OCI-LY3 (cell line): ENCODE data around the gene GLRX.

ENCODE experiments used
- H2AFZ ChIP-seq: fragments of 200-600, 300-600 bp; shearing (Covaris generic); 2 replicates; pipeline ENCODE4 v1.6.0; 2014; ENCODE audit warnings: antibody characterized with exemption, low read depth, low read length
- H3K27ac ChIP-seq: fragments of 200-600, 300-600 bp; sonication (generic); 2 replicates; pipeline ENCODE4 v1.5.1; 2014; ENCODE audit warnings: mild to moderate bottlenecking, low read length, moderate library complexity, mixed read lengths
- H3K27me3 ChIP-seq: fragments of 200-600, 300-600 bp; sonication (generic); 2 replicates; pipeline ENCODE4 v1.6.1; 2014; ENCODE audit warnings: low read depth, low read length, mixed read lengths
- H3K36me3 ChIP-seq: fragments of 200-600, 300-600 bp; sonication (generic); replicated peaks from 2 replicates; pipeline ENCODE3; 2014; ENCODE audit warnings: low read depth, low read length, mixed read lengths
- H3K4me1 ChIP-seq: fragments of 300-600, 200-600 bp; sonication (generic); 2 replicates; pipeline ENCODE4 v1.6.1; 2014; ENCODE audit warnings: low read length, mixed read lengths
- H3K4me2 ChIP-seq: fragments of 200-600, 300-600 bp; sonication (generic); 2 replicates; pipeline ENCODE4 v1.6.1; 2014; ENCODE audit warnings: low read length, mixed read lengths
- H3K4me3 ChIP-seq: fragments of 300-600, 200-600 bp; sonication (generic); 2 replicates; pipeline ENCODE4 v1.5.1; 2014; ENCODE audit warnings: antibody characterized with exemption, mild to moderate bottlenecking, low read length, moderate library complexity
- H3K79me2 ChIP-seq: fragments of 300-600, 200-600 bp; shearing (Covaris generic); 2 replicates; pipeline ENCODE4 v1.6.1; 2014; ENCODE audit warnings: mild to moderate bottlenecking, low read length, mixed read lengths
- H3K9ac ChIP-seq: fragments of 300-600, 200-600 bp; shearing (Covaris generic); 2 replicates; pipeline ENCODE4 v1.6.0; 2014; ENCODE audit warnings: mild to moderate bottlenecking, low read length, moderate library complexity
- H3K9me3 ChIP-seq: fragments of 200-600, 300-600 bp; shearing (Covaris generic); 2 replicates; pipeline ENCODE4 v1.6.1; 2014; ENCODE audit warnings: low read length, mixed read lengths; ENCODE audit not compliant: insufficient read depth
- H4K20me1 ChIP-seq: fragments of 200-600, 300-600 bp; sonication (generic); 2 replicates; pipeline ENCODE4 v1.6.1; 2016; ENCODE audit warnings: low read length, mixed read lengths; ENCODE audit not compliant: insufficient read depth
- CTCF ChIP-seq: fragments of 200-600, 300-600 bp; sonication (generic); IDR thresholded peaks from 2 replicates; pipeline ENCODE4 v1.5.1; 2014; ENCODE audit warnings: antibody characterized with exemption, low read length, low read depth
- EZH2phosphoT487 ChIP-seq: fragments of 200-600 bp; shearing (Covaris generic); IDR thresholded peaks from 2 replicates; pipeline ENCODE4 v1.6.1; 2018; ENCODE audit warnings: antibody characterized with exemption, mixed run types, low read depth

The GLRX gene

GRCh38 chr5:95804736-95805539, 17.6 kb downstream of the GLRX start:
- H3K9me3 ChIP-seq: no peaks in the 10 kb centered on the region
- no peaks in the 10 kb centered on the region for H4K20me1 ChIP-seq
- H3K27ac ChIP-seq: no peak overlapping the region
- H3K4me1 ChIP-seq: peaks cover 19% of the 10 kb centered on the region
- no peaks in the 10 kb centered on the region for H3K27me3 ChIP-seq
- H3K36me3 ChIP-seq: no peaks in the 10 kb centered on the region
- TF ChIP-seq EZH2phosphoT487 (no peak), CTCF (no peak)
- no peak overlapping the region for H2AFZ ChIP-seq
- H3K4me2 ChIP-seq: no peak overlapping the region
- H3K79me2 ChIP-seq: no peaks in the 10 kb centered on the region
- no peak overlapping the region for H3K9ac ChIP-seq
- no peak overlapping the region for H3K4me3 ChIP-seq

GRCh38 chr5:95803271-95804148, 19.0 kb downstream of the GLRX start:
- no peak for TF ChIP-seq EZH2phosphoT487
- TF ChIP-seq CTCF: no peak
- H3K9me3 ChIP-seq: no peaks in the 10 kb centered on the region
- no peak overlapping the region for H3K9ac ChIP-seq
- H2AFZ ChIP-seq: no peak overlapping the region
- no peak overlapping the region for H3K4me2 ChIP-seq
- no peak overlapping the region for H3K27ac ChIP-seq
- no peak overlapping the region for H3K4me3 ChIP-seq
- peaks cover 8% of the 10 kb centered on the region for H3K4me1 ChIP-seq
- H4K20me1 ChIP-seq: no peaks in the 10 kb centered on the region
- H3K27me3 ChIP-seq: no peaks in the 10 kb centered on the region
- H3K36me3 ChIP-seq: no peaks in the 10 kb centered on the region
- H3K79me2 ChIP-seq: no peaks in the 10 kb centered on the region

DNA sequence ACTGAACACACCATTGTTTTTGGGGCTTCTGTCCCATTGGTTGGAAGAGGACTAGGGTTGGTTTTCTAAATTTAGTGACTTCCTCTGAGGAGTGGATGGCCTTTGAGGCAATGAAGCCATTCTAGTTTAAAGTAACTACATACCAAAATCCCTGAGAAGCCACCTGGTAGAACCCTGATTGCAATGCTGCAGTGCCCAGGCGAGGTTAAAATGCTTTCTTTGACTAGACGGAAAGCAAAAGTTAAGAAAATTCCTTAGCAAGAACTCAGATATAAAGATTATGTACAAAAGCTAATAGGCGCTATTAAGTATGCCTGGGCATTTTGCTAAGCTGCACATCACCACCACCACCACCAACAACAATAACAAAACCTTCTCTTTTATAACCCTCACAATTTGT, 20.6 kb downstream of the GLRX start:
- H3K4me2 ChIP-seq: no peak overlapping the region
- no peaks in the 10 kb centered on the region for H3K4me1 ChIP-seq
- no peaks in the 10 kb centered on the region for H3K36me3 ChIP-seq
- no peaks in the 10 kb centered on the region for H3K79me2 ChIP-seq
- H3K4me3 ChIP-seq: no peak overlapping the region
- H4K20me1 ChIP-seq: no peaks in the 10 kb centered on the region
- H2AFZ ChIP-seq: no peak overlapping the region
- no peak overlapping the region for H3K27ac ChIP-seq
- H3K9me3 ChIP-seq: no peaks in the 10 kb centered on the region
- H3K9ac ChIP-seq: no peak overlapping the region
- no peak for TF ChIP-seq EZH2phosphoT487
- TF ChIP-seq CTCF: no peak
- no peaks in the 10 kb centered on the region for H3K27me3 ChIP-seq

DNA sequence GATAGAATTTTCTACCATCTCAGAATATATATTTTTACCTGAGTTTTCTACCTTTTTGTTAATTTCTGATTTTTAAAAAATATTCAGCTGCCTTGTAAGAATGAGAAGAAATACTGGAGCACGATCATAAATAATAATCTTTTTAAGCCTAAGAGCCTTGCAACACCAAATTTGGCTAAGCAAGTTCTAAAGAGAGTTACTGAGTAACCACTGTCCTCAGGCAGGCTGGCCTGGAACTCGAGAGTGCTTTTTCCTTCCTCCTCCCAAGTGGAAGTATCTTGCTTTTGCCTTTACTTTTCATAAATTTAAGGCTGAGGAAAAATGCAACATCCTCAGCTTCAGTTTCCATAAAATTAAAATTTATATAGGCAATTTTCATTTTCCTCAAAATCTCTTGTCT, 21.0 kb downstream of the GLRX start:
- no peak for TF ChIP-seq CTCF
- no peak for TF ChIP-seq EZH2phosphoT487
- Histone ChIP-seq H3K4me3 (no peak overlapping the region), H3K27ac (no peak overlapping the region), H2AFZ (no peak overlapping the region), H3K9me3 (no peaks in the 10 kb centered on the region), H3K9ac (no peak overlapping the region), H3K27me3 (no peaks in the 10 kb centered on the region), H3K36me3 (no peaks in the 10 kb centered on the region), H3K4me1 (no peaks in the 10 kb centered on the region), H3K4me2 (no peak overlapping the region), H3K79me2 (no peaks in the 10 kb centered on the region), H4K20me1 (no peaks in the 10 kb centered on the region)
